ENCODE measurements around the gene LMF1.

LMF1 gene

GRCh38 chr16:974001-974601 lies 3.3 kb upstream of the LMF1 start:
- Histone ChIP-seq H3K27ac (ENCODE audit: low read depth, low read length) (peak overlapping the region; percentile 12; the same call in 1 of the 2 replicates), H3K4me3 (ENCODE audit: insufficient read depth, low read length, poor library complexity, severe bottlenecking) (no peak overlapping the region), H3K79me2 (ENCODE audit: insufficient read depth, low read length) (no peaks in the 10 kb centered on the region), H2AFZ (ENCODE audit: low read depth, low read length, severe bottlenecking) (no peak overlapping the region), H3K4me2 (ENCODE audit: low read depth, low read length, poor library complexity, severe bottlenecking) (no peak overlapping the region), H4K20me1 (ENCODE audit: low read depth, low read length) (no peaks in the 10 kb centered on the region), H3K9me2 (replicated peaks; ENCODE audit: insufficient read depth, low read length) (no peaks in the 10 kb centered on the region), H3F3A (ENCODE audit: insufficient read depth) (peaks cover 8% of the 10 kb centered on the region; the same call in 1 of the 2 replicates), H3K36me3 (ENCODE audit: low read length) (no peaks in the 10 kb centered on the region), H3K27me3 (ENCODE audit: low read length) (no peaks in the 10 kb centered on the region), H3K9ac (ENCODE audit: low read length) (no peak overlapping the region), H3K9me3 (ENCODE audit: insufficient read depth, low read length) (no peaks in the 10 kb centered on the region)
- TF ChIP-seq CTCF (IDR thresholded peaks at IDR 0.05; ENCODE audit: insufficient read depth, low read length, poor library complexity, severe bottlenecking) (no peak), EZH2phosphoT487 (conservative IDR thresholded peaks at IDR 0.05; ENCODE audit: low read length) (no peak)

GRCh38 chr16:973366-973765 lies 2.6 kb upstream of the LMF1 start:
- TF ChIP-seq EZH2phosphoT487 (conservative IDR thresholded peaks at IDR 0.05; ENCODE audit: low read length) (no peak), CTCF (IDR thresholded peaks at IDR 0.05; ENCODE audit: insufficient read depth, low read length, poor library complexity, severe bottlenecking) (no peak)
- H3K9me2 ChIP-seq (replicated peaks; ENCODE audit: insufficient read depth, low read length), result no peaks in the 10 kb centered on the region
- no peaks in the 10 kb centered on the region for H3K36me3 ChIP-seq (ENCODE audit: low read length)
- no peaks in the 10 kb centered on the region for H3K9me3 ChIP-seq (ENCODE audit: insufficient read depth, low read length)
- no peaks in the 10 kb centered on the region for H4K20me1 ChIP-seq (ENCODE audit: low read depth, low read length)
- H3K79me2 ChIP-seq (ENCODE audit: insufficient read depth, low read length), result no peaks in the 10 kb centered on the region
- no peak overlapping the region for H3K4me3 ChIP-seq (ENCODE audit: insufficient read depth, low read length, poor library complexity, severe bottlenecking)
- H3K4me2 ChIP-seq (ENCODE audit: low read depth, low read length, poor library complexity, severe bottlenecking), result no peak overlapping the region
- no peak overlapping the region for H3K9ac ChIP-seq (ENCODE audit: low read length)
- H3K27me3 ChIP-seq (ENCODE audit: low read length), result no peaks in the 10 kb centered on the region
- H2AFZ ChIP-seq (ENCODE audit: low read depth, low read length, severe bottlenecking), result no peak overlapping the region
- 0 out of 2 replicates have a peak overlapping the region, but pooled peaks have one; percentile 16 for H3K27ac ChIP-seq (ENCODE audit: low read depth, low read length)
- H3F3A ChIP-seq (ENCODE audit: insufficient read depth), result peaks cover 8% of the 10 kb centered on the region; the same call in 1 of the 2 replicates

- Histone ChIP-seq H3K79me2 (ENCODE audit: insufficient read depth, low read length) (no peaks in the 10 kb centered on the region), H3K9ac (ENCODE audit: low read length) (no peak overlapping the region), H3F3A (ENCODE audit: insufficient read depth) (peaks cover 8% of the 10 kb centered on the region; the same call in 1 of the 2 replicates), H3K36me3 (ENCODE audit: low read length) (no peaks in the 10 kb centered on the region), H3K27me3 (ENCODE audit: low read length) (no peaks in the 10 kb centered on the region), H3K9me2 (replicated peaks; ENCODE audit: insufficient read depth, low read length) (no peaks in the 10 kb centered on the region), H3K4me2 (ENCODE audit: low read depth, low read length, poor library complexity, severe bottlenecking) (no peak overlapping the region), H4K20me1 (ENCODE audit: low read depth, low read length) (no peaks in the 10 kb centered on the region), H2AFZ (ENCODE audit: low read depth, low read length, severe bottlenecking) (no peak overlapping the region), H3K27ac (ENCODE audit: low read depth, low read length) (no peak overlapping the region), H3K4me3 (ENCODE audit: insufficient read depth, low read length, poor library complexity, severe bottlenecking) (no peak overlapping the region), H3K9me3 (ENCODE audit: insufficient read depth, low read length) (no peaks in the 10 kb centered on the region)
- no peak for TF ChIP-seq CTCF (IDR thresholded peaks at IDR 0.05; ENCODE audit: insufficient read depth, low read length, poor library complexity, severe bottlenecking)
- no peak for TF ChIP-seq EZH2phosphoT487 (conservative IDR thresholded peaks at IDR 0.05; ENCODE audit: low read length)
These were observed 1.7 kb upstream of the LMF1 start for GRCh38 chr16:972316-973002.

All from SU-DHL-6 (cell line).